Effector memory CD4-positive, alpha-beta T cell (primary cell): ENCODE measurements around the gene RPRD1B.

Experiments used
- DNase-seq, 3 donors: peaks; one replicate each; pipeline ENCODE4 v3.0.0-alpha.2; 2020
- H3K27ac ChIP-seq: 2 replicates; pipeline ENCODE4 v1.7.0; 2013; ENCODE audit warnings: mild to moderate bottlenecking, low read length, moderate library complexity; ENCODE audit not compliant: insufficient read depth, poor library complexity, severe bottlenecking
- H3K27me3 ChIP-seq: replicated peaks from 2 replicates; pipeline ENCODE4 v1.7.0; 2013; ENCODE audit warnings: mild to moderate bottlenecking, low read length; ENCODE audit not compliant: insufficient read depth, control insufficient read depth, poor library complexity, severe bottlenecking
- H3K36me3 ChIP-seq: 2 replicates; pipeline ENCODE4 v1.7.0; 2013; ENCODE audit warnings: mild to moderate bottlenecking, low read length, moderate library complexity; ENCODE audit not compliant: control insufficient read depth, insufficient read depth
- H3K4me1 ChIP-seq: 2 replicates; pipeline ENCODE4 v1.7.0; 2013; ENCODE audit warnings: low read length, mild to moderate bottlenecking; ENCODE audit not compliant: control insufficient read depth, insufficient read depth, poor library complexity, severe bottlenecking
- H3K4me3 ChIP-seq: 2 replicates; pipeline ENCODE4 v1.7.0; 2013; ENCODE audit warnings: low read length, low read depth, mild to moderate bottlenecking; ENCODE audit not compliant: insufficient read depth, poor library complexity, severe bottlenecking
- H3K9me3 ChIP-seq: 2 replicates; pipeline ENCODE4 v1.7.0; 2013; ENCODE audit warnings: mild to moderate bottlenecking, low read length, moderate library complexity; ENCODE audit not compliant: control insufficient read depth

Gene RPRD1B

DNA sequence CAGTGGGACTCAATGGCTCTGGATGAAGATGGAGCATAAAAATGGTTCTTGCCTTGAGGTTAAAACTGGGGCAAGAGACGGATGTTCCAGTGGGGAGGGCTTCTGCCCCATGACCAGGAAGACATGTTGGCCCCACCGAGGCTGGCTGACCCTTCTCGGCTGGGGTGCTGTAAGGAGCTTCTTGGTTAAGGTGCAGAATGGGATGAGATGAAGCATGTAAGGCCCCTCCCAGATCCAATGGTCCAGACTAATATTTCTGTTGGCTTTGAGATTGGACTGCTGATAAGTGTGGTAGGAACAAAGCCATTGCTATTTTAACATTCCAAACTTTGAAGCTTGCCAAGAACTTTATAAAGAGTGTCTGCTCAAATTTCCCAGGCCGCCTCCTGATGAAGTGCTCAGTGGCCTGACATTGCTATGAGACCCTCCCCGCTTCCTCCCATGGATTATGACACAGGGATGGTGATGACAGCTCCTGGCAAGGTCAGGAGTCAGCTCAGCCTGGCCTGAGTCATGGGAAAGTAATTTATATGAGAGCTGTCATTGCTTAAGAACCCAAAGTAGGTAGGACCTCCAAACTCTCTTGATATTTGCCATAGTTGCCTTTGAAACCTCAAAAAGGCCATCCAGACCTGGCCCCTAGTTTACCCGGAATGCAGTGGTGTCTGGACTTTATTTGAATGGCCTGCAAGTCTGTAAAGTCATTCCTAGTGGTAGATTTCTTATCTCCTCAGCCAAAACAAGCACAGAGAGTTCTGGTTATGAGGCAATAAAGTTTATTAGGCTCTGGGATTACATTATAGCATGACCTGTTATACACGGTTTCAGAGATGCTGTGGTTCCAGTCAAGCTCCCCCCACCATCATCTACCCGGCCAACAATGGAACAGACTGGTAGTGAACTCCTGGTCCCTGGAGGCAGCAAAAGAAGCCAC is 76.3 kb downstream of the RPRD1B start:
- H3K27me3 ChIP-seq = no peaks in the 10 kb centered on the region
- no peaks in the 10 kb centered on the region for H3K9me3 ChIP-seq
- H3K27ac ChIP-seq = no peak overlapping the region
- DNase-seq = no peak
- H3K4me3 ChIP-seq = no peak overlapping the region
- H3K36me3 ChIP-seq = no peaks in the 10 kb centered on the region
- H3K4me1 ChIP-seq = no peaks in the 10 kb centered on the region

DNA sequence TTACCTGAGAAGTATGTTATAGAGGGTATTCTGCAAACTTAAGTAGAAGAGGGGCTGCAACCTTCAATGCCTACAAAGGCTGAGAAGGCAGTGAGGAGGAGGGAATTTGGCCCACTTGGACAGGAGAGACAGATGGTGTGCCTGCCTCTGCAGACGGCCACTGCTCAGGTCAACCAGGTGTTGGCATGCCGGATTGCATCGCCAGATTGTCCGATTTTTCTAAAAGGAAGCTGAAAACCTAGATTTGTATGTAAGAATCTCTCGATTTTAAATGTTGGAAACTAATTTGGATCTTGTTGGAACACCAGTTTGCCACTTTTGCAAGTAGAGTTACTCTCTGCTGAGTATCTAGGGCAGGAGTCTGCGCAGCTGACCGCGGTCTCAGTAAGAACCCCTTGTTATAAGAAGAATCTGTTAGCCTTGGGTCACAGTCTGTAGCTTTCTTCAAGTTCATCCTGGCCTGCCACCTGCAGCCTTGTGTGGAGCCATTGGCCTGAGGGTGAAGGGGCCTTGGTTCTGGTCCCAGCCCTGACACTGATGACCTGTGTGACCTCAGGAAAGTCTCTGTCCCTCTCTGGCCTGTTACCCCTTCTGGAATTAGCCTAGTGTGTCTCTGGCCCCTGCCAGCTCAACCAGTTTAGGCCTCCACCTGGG is 77.1 kb downstream of the RPRD1B start:
- no peak for DNase-seq
- H3K27me3 ChIP-seq = no peaks in the 10 kb centered on the region
- no peaks in the 10 kb centered on the region for H3K9me3 ChIP-seq
- no peaks in the 10 kb centered on the region for H3K36me3 ChIP-seq
- no peak overlapping the region for H3K27ac ChIP-seq
- H3K4me3 ChIP-seq = no peak overlapping the region
- no peaks in the 10 kb centered on the region for H3K4me1 ChIP-seq

DNA sequence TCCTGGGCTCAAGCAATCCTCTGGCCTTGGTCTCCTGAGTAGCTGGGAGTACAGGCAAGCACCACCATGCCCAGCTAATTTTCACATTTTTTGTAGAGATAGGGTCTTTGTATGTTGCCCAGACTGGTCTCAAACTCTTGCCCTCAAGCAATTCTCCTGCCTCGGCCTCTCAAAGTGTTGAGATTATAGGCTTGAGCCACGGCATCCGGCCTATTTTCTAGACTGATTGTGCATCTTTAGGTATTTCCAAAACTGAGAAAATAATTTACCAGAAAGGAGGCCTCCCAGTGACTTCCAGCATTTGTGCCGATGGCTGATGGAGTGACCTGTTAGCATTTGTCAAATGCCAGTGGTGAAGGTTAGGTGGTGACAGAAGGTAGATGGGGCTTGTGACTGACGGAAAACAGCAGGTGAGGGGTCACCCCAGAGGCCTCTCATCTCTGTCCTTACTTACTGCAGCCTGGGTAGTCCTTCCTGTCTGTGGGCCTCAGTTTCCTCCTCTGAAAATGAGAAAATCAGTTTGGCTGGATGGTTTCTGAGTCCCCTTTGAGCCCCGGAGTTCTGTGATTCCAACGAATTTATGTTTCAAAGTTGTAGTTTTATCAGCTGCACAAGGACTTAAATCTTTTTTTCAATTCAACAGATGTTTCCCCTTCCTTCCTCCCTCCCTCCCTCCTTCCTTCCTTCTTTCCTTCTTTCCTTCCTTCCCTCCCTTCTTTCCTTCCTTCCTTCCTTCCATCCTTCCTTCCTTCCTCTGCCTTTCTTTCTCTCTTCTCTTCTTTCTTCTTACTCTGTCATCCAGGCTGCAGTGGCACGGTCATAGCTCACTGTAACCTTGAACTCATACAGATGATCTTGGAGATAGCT is 78.1 kb downstream of the RPRD1B start:
- H3K27me3 ChIP-seq = no peaks in the 10 kb centered on the region
- H3K27ac ChIP-seq = no peak overlapping the region
- H3K9me3 ChIP-seq = no peaks in the 10 kb centered on the region
- H3K4me3 ChIP-seq = no peak overlapping the region
- no peak for DNase-seq
- no peaks in the 10 kb centered on the region for H3K4me1 ChIP-seq
- no peaks in the 10 kb centered on the region for H3K36me3 ChIP-seq

DNA sequence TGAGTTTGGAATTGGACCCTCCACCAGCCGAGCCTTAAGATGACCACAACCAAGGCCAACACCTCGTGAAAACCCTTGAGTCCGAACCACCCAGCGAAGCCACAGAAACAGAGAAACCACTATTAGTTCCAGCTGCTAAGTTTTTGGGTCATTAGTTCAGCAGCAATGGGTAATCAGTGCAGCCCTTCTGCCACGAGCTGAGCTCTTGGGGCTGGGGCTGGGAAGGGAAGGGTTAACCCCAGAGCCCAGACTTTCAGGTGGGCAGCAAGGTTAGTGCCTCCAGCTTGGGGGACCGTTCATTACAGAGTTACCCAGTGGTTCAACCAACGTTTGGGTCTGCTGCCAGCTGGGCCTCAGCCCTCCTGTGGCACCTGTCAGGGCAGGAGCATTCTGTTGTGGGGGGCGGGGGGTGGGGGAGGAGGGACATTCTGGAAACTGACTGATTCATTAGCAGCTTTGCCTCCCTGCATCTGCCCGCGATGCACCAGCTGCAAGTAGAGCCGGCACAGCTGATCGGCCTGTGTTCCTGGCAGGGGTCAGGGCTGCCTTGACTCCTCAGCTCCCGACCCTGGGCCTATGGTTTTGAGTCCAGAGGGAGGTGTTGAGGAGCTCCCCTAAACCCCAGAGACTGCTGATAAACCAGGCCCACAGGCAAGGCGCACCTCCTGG is 78.8 kb downstream of the RPRD1B start:
- H3K9me3 ChIP-seq = no peaks in the 10 kb centered on the region
- no peak overlapping the region for H3K27ac ChIP-seq
- H3K27me3 ChIP-seq = no peaks in the 10 kb centered on the region
- no peaks in the 10 kb centered on the region for H3K36me3 ChIP-seq
- no peaks in the 10 kb centered on the region for H3K4me1 ChIP-seq
- DNase-seq = no peak
- no peak overlapping the region for H3K4me3 ChIP-seq

DNA sequence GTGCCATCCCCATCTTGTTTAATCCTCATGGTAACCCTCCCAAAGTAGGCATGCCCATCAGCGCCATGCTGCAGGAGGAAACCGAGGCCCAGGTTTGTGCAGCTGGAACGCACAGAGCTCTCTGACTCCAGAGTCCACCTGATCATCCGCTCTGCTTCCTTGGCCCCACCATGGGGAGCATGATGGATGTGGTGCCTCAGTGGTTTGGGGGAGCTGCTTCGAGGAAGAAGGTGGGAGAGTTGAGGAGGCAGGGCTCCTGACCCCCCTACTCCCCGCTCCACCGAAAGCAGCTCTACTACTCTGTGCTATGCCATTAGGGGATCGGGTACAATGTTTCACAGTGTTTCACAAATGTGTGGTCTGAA is 79.4 kb downstream of the RPRD1B start:
- Histone ChIP-seq H3K4me3 (no peak overlapping the region), H3K27ac (no peak overlapping the region), H3K4me1 (no peaks in the 10 kb centered on the region), H3K36me3 (no peaks in the 10 kb centered on the region), H3K9me3 (no peaks in the 10 kb centered on the region), H3K27me3 (no peaks in the 10 kb centered on the region)
- no peak for DNase-seq

DNA sequence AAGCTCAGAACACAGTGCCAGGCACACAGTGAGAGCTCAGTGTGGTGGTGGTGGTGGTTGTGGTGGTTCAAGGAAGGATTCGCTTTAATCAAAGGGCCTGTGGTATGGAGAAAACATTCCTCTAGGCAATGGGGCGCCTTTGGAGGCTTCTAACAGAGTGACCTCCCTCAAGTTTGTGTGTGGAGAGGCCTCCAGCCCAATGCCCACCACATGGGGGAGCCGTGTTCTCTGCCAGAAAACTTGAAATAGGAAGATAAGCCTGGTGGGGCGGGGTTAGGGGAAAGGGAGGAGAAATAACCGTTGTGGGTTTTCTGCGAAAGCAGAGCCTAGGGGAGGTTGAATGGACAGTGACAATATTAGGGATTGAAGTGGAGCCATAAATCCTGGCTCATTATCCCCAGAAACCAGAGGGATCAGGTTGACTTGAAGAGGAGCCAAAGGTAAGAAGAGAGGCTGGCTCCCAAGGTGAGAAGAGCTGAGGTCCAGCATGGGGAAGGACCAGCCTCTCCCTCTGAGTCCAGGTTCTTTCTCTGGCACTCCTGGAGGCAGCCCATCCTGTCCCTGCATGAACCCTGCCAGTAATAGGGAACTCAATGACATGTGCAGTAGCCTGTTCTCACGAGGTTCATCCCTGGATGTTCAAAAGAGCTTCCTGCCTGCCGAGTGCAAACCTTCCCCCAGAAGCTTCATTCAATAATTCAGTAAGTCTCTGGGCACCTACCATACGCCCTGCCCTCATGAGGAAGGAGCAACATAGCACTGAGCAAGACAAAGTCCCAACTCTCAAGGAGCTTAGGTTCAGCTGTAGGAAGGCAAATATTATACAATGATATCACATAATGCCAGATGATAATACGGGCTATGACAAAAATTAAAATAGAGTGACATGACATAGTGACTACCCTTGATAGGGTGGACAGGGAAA is 80.1 kb downstream of the RPRD1B start:
- Histone ChIP-seq H3K4me1 (no peaks in the 10 kb centered on the region), H3K27me3 (no peaks in the 10 kb centered on the region), H3K9me3 (no peaks in the 10 kb centered on the region), H3K27ac (no peak overlapping the region), H3K4me3 (no peak overlapping the region), H3K36me3 (no peaks in the 10 kb centered on the region)
- DNase-seq = no peak

- Histone ChIP-seq H3K27ac (no peak overlapping the region), H3K9me3 (no peaks in the 10 kb centered on the region), H3K4me1 (no peaks in the 10 kb centered on the region), H3K4me3 (no peak overlapping the region), H3K27me3 (no peaks in the 10 kb centered on the region), H3K36me3 (no peaks in the 10 kb centered on the region)
- no peak for DNase-seq
Measured at GRCh38 chr20:38114353-38114791, 80.8 kb downstream of the RPRD1B start.

DNA sequence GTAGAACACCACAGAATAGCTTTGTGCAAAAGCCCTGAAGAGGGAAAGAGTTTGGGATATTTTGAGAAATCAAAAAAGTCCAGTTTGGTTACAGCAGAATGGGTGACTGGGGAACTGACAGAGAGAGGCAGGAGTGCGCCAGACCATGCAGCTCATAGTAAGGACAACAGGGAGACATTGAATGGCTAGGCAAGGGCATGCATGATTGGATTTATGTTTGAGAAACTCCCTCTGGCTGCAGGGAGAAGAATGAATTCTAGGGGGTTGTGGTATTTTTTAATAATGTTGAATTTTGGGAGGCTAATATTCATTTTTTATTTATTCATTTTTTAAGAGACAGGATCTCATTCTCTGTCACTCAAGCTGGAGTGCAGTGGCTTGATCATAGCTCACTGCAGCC is 81.7 kb downstream of the RPRD1B start:
- Histone ChIP-seq H3K9me3 (no peaks in the 10 kb centered on the region), H3K36me3 (no peaks in the 10 kb centered on the region), H3K4me3 (no peak overlapping the region), H3K27me3 (no peaks in the 10 kb centered on the region), H3K27ac (no peak overlapping the region), H3K4me1 (no peaks in the 10 kb centered on the region)
- DNase-seq = no peak

DNA sequence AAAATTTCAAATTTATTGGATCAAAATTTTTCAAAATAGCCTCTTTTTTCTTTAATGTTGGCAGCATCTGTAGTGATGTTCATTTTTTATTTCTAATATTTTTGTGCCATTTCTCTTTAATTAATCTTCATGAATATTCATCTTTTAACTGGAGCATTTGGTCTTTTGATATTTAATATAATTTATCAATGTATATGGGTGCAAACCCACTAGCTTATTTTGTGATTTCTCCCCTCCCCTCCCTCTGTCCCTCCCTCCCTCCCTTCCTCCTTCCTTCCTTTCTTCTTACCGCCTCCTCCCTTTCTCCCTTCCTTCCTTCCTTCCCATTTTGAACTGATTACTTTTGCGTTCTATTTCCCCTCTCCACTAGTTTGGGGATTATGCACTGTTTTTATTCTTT is 82.3 kb downstream of the RPRD1B start:
- H3K36me3 ChIP-seq = no peaks in the 10 kb centered on the region
- DNase-seq = no peak
- H3K4me1 ChIP-seq = no peaks in the 10 kb centered on the region
- no peak overlapping the region for H3K27ac ChIP-seq
- H3K4me3 ChIP-seq = no peak overlapping the region
- H3K9me3 ChIP-seq = no peaks in the 10 kb centered on the region
- no peaks in the 10 kb centered on the region for H3K27me3 ChIP-seq
